Hepatocyte (in vitro differentiated cells): ENCODE measurements around the gene HIP1. TPM values are rescaled to one million over a fixed set of nuclear protein-coding genes. Genes with fewer than 3 reads are reported as not detected.

Experiments used
- DNase-seq: peaks from one replicate; pipeline ENCODE4 v3.0.0-alpha.2; 2016; ENCODE audit warnings: low spot score
- H2AFZ ChIP-seq: fragments of 200-600 bp; sonication (generic); 2 replicates; pipeline ENCODE4 v1.6.0; 2016; ENCODE audit warnings: antibody characterized with exemption, mild to moderate bottlenecking
- H3K27ac ChIP-seq: fragments of 200-600 bp; sonication (generic); 2 replicates; pipeline ENCODE4 v1.5.1; 2016; ENCODE audit warnings: mild to moderate bottlenecking
- H3K27me3 ChIP-seq: fragments of 200-600 bp; sonication (generic); 2 replicates; pipeline ENCODE4 v1.6.1; 2016
- H3K36me3 ChIP-seq: fragments of 200-600 bp; sonication (generic); replicated peaks from 2 replicates; pipeline ENCODE4 v1.5.1; 2016; ENCODE audit warnings: low read depth; ENCODE audit not compliant: insufficient read depth
- H3K4me1 ChIP-seq: fragments of 200-600 bp; sonication (generic); 2 replicates; pipeline ENCODE4 v1.5.1; 2016; ENCODE audit warnings: mild to moderate bottlenecking, moderate library complexity; ENCODE audit not compliant: insufficient read depth
- H3K4me2 ChIP-seq: fragments of 200-600 bp; sonication (generic); 2 replicates; pipeline ENCODE4 v1.6.0; 2016
- H3K4me3 ChIP-seq: fragments of 200-600 bp; sonication (generic); 2 replicates; pipeline ENCODE4 v1.5.1; 2016; ENCODE audit warnings: mild to moderate bottlenecking
- H3K79me2 ChIP-seq: fragments of 200-600 bp; sonication (generic); 2 replicates; pipeline ENCODE4 v1.6.0; 2017; ENCODE audit warnings: mild to moderate bottlenecking
- H3K9me2 ChIP-seq: fragments of 200-600 bp; sonication (generic); replicated peaks from 2 replicates; pipeline ENCODE4 v1.6.0; 2017; ENCODE audit warnings: mild to moderate bottlenecking; ENCODE audit not compliant: insufficient read depth
- H3K9me3 ChIP-seq: fragments of 200-600 bp; sonication (generic); 2 replicates; pipeline ENCODE4 v1.5.1; 2016; ENCODE audit warnings: low read depth, mild to moderate bottlenecking
- H4K20me1 ChIP-seq: fragments of 200-600 bp; sonication (generic); 2 replicates; pipeline ENCODE4 v1.6.0; 2016; ENCODE audit warnings: mild to moderate bottlenecking; ENCODE audit not compliant: insufficient read depth, poor library complexity, severe bottlenecking
- EZH2 ChIP-seq: fragments of 200-600 bp; sonication (generic); IDR thresholded peaks from 2 replicates; pipeline ENCODE4 v1.6.1; 2016; ENCODE audit warnings: antibody characterized with exemption, mild to moderate bottlenecking, borderline replicate concordance
- EZH2phosphoT487 ChIP-seq: fragments of 200-600 bp; sonication (generic); IDR thresholded peaks from one replicate; pipeline ENCODE4 v1.6.1; 2018; ENCODE audit warnings: antibody characterized with exemption, mild to moderate bottlenecking, low read depth, moderate library complexity; ENCODE audit not compliant: unreplicated experiment, severe bottlenecking
- WGBS: methylation state at CpG from one replicate; pipeline ENCODE4 v1.1.6; 2016; ENCODE audit warnings: low lambda C conversion rate; ENCODE audit errors: missing lambda C conversion rate; 5-methylcytosine and 5-hydroxymethylcytosine counted together
- polyA plus RNA-seq: library from polyadenylated mRNA; unstranded; fragments of >200 nt; fragmentation: Nextera tagmentation; extraction: Ambion mirVana; gene quantifications from 2 replicates; pipeline ENCODE4 v1.2.1, GENCODE V29; 2016
- total RNA-seq: library from RNA; depleted of rRNA; stranded (reverse); fragments of >200 nt; gene quantifications from 2 replicates; pipeline ENCODE4 v1.2.3, GENCODE V29; 2014
- TF ChIP-seq, protein P1 (sequence below): fragments of 200-600 bp; sonication (generic); IDR thresholded peaks from 2 replicates; pipeline ENCODE4 v1.5.1; 2016; ENCODE audit warnings: antibody characterized with exemption, mild to moderate bottlenecking; ENCODE audit not compliant: poor library complexity

HIP1 gene
- total and polyA plus RNA-seq, 2 experiments from 2014 or later, result 8.3 to 14.5 TPM

DNA sequence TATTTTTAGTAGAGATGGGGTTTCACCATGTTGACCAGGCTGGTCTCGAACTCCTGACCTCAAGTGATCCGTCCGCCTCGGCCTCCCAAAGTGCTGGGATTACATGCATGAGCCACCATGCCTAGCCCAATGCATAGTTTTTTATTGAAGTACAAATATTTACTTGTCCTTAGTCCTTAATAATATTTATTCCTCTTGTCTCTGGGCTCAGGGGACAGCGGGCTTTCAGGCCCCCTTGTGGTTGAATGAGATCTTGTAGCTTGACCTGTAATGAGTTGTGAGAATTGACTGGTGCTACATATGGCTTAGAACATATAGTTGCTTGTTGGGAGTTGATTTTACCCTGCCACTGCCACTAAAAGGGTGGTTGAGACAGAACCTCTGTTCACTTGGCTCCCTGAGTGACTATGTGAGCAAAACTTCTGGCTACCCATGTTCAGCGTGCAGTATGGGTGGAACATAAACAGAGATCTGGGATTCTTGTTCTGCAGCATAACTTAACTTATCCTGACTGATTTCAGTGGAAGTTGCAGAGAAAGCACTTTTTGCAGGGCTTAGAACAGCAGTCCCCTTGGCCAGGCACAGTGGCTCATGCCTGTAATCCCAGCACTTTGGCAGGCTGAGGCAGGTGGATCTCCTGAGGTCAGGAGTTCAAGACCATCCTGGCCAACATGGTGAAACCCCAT is 18.4 kb upstream of the HIP1 start:
- DNase-seq, result peak; percentile 44
- whole genome bisulfite sequencing, result 72% methylated on average over 6 of the region's 6 CpGs
- no peaks in the 10 kb centered on the region for H4K20me1 ChIP-seq
- no peak overlapping the region for H3K4me2 ChIP-seq
- H3K27ac ChIP-seq, result no peak overlapping the region
- no peaks in the 10 kb centered on the region for H3K9me3 ChIP-seq
- no peaks in the 10 kb centered on the region for H3K9me2 ChIP-seq
- H3K36me3 ChIP-seq, result no peaks in the 10 kb centered on the region
- H2AFZ ChIP-seq, result no peak overlapping the region
- H3K79me2 ChIP-seq, result no peaks in the 10 kb centered on the region
- H3K27me3 ChIP-seq, result no peaks in the 10 kb centered on the region
- no peaks in the 10 kb centered on the region for H3K4me1 ChIP-seq
- TF ChIP-seq, protein P1, sequence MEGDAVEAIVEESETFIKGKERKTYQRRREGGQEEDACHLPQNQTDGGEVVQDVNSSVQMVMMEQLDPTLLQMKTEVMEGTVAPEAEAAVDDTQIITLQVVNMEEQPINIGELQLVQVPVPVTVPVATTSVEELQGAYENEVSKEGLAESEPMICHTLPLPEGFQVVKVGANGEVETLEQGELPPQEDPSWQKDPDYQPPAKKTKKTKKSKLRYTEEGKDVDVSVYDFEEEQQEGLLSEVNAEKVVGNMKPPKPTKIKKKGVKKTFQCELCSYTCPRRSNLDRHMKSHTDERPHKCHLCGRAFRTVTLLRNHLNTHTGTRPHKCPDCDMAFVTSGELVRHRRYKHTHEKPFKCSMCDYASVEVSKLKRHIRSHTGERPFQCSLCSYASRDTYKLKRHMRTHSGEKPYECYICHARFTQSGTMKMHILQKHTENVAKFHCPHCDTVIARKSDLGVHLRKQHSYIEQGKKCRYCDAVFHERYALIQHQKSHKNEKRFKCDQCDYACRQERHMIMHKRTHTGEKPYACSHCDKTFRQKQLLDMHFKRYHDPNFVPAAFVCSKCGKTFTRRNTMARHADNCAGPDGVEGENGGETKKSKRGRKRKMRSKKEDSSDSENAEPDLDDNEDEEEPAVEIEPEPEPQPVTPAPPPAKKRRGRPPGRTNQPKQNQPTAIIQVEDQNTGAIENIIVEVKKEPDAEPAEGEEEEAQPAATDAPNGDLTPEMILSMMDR, result peak; percentile 44
- no peak for TF ChIP-seq EZH2phosphoT487
- TF ChIP-seq EZH2, result no peak
- no peak overlapping the region for H3K4me3 ChIP-seq

- no peak overlapping the region for H2AFZ ChIP-seq
- 72% methylated on average over 10 of the region's 10 CpGs for WGBS
- H3K4me2 ChIP-seq, result no peak overlapping the region
- no peaks in the 10 kb centered on the region for H4K20me1 ChIP-seq
- no peaks in the 10 kb centered on the region for H3K9me3 ChIP-seq
- no peaks in the 10 kb centered on the region for H3K79me2 ChIP-seq
- TF ChIP-seq EZH2 (no peak), EZH2phosphoT487 (no peak)
- TF ChIP-seq, protein P1, result no peak
- no peak overlapping the region for H3K27ac ChIP-seq
- DNase-seq, result no peak
- H3K4me3 ChIP-seq, result no peak overlapping the region
- no peaks in the 10 kb centered on the region for H3K27me3 ChIP-seq
- no peaks in the 10 kb centered on the region for H3K9me2 ChIP-seq
- no peaks in the 10 kb centered on the region for H3K4me1 ChIP-seq
- H3K36me3 ChIP-seq, result no peaks in the 10 kb centered on the region
Observed at GRCh38 chr7:75756206-75756990, 17.7 kb upstream of the HIP1 start.

- 23% methylated on average over 4 of the region's 4 CpGs for WGBS
- Histone ChIP-seq H3K9me2 (no peaks in the 10 kb centered on the region), H3K4me1 (no peaks in the 10 kb centered on the region), H3K4me2 (no peak overlapping the region), H4K20me1 (no peaks in the 10 kb centered on the region), H3K36me3 (no peaks in the 10 kb centered on the region), H2AFZ (no peak overlapping the region), H3K9me3 (no peaks in the 10 kb centered on the region), H3K27me3 (no peaks in the 10 kb centered on the region), H3K4me3 (no peak overlapping the region), H3K27ac (no peak overlapping the region), H3K79me2 (no peaks in the 10 kb centered on the region)
- peak; percentile 36 for DNase-seq
- TF ChIP-seq, protein P1, result no peak
- TF ChIP-seq EZH2phosphoT487 (peak; percentile 55), EZH2 (no peak)
Observed at GRCh38 chr7:75743455-75743859, 4.7 kb upstream of the HIP1 start.
